Omental fat pad (tissue), 4 donors: ENCODE measurements around the gene PSMG4. TPM values are rescaled to one million over a fixed set of nuclear protein-coding genes. Genes with fewer than 3 reads are reported as not detected.

Experiments
- ATAC-seq: fragments of 150-250 bp; one replicate; pipeline ENCODE4 v1.9.1; 2016; ENCODE audit warnings: mild to moderate bottlenecking, moderate library complexity; ENCODE audit not compliant: low FRiP score
- DNase-seq: peaks from one replicate; pipeline ENCODE4 v3.0.0-alpha.2; 2019; ENCODE audit warnings: low spot score
- CTCF ChIP-seq, 3 donors: fragments of 450-650 bp; IDR thresholded peaks; one replicate each; pipeline ENCODE4 v1.5.1; 2016 to 2017; ENCODE audit warnings: antibody characterized with exemption in 3 of 3, mild to moderate bottlenecking in 3 of 3, moderate library complexity in 2 of 3
- total RNA-seq, 4 donors: library from RNA; depleted of rRNA; stranded (reverse); fragments of >200 nt; gene quantifications; one replicate each; pipeline ENCODE4 v1.1.0, GENCODE V29; 2016

Gene PSMG4
- total RNA-seq, 4 donors from 2014 or later, result 6.8 to 25.2 (median 23.3) TPM

DNA sequence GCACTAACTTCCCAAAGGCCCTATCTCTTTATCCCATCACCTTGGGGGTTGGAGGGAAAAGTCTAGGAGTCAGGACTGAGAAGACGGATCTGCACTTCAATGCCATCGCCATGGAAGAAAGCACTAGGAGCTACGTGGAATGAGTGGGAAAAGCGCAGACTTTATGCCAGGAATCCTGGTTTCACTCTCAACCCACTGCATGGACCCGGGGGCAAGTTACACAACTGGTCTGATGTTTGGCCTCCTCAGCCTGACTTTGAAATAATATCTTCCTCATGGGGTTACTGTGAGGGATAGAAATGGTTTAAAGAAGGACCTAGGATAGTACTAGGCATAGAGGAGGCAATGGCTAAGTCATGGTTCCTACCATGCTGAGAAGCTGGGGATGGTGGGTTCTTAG is 13.5 kb upstream of the PSMG4 start:
- TF ChIP-seq CTCF (IDR thresholded peaks at IDR 0.05), result no peak
- no peak for ATAC-seq
- no peak for DNase-seq

- ATAC-seq (peak; percentile 75), DNase-seq (peak; percentile 48)
These were observed 11.2 kb upstream of the PSMG4 start for GRCh38 chr6:3247255-3248146.

GRCh38 chr6:3249821-3250220 is 8.9 kb upstream of the PSMG4 start:
- ATAC-seq, result no peak
- DNase-seq, result no peak
- no peak for TF ChIP-seq CTCF (IDR thresholded peaks at IDR 0.05)

More at GRCh38 chr6:3247255-3248146, 11.2 kb upstream of the PSMG4 start:
- no peak for TF ChIP-seq CTCF (IDR thresholded peaks at IDR 0.05)

- no peak for TF ChIP-seq CTCF (IDR thresholded peaks at IDR 0.05)
- no peak for ATAC-seq
- DNase-seq, result no peak
These were observed 8.5 kb upstream of the PSMG4 start for GRCh38 chr6:3250231-3250675.

- TF ChIP-seq CTCF (IDR thresholded peaks at IDR 0.05), result peak in 2 of 3 donors; percentile 61 to 92
- peak; percentile 58 for DNase-seq
- ATAC-seq, result peak; percentile 59
These were observed 7.1 kb upstream of the PSMG4 start for GRCh38 chr6:3251462-3252314.

DNA sequence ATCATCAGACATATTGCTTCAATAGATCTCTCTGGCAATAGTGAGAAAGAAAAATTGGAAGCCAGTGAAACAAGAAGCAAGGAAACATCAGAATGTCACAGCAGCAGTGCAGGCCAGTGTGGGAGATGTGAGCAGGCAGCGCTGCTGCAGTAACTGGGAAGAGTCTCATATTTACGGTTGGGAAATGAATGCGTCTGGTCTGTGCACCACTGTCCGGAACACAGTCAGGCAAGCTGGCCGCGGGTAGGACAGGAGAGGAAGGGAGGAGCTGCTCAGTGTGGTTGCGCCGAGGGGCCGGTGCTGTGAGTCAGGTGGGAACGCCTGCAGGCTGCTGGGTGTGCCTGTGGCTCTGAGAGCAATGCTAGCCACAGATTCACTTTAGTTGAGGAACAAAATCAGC is 6.4 kb upstream of the PSMG4 start:
- DNase-seq (no peak), ATAC-seq (no peak)
- TF ChIP-seq CTCF (IDR thresholded peaks at IDR 0.05), result no peak
